Kidney tubule cell (primary cell): ENCODE results near the gene SRP19.
"Not testable (repeated sequence)": the region's sequence is repeated elsewhere in the genome, so short reads cannot be mapped to it uniquely, and the experiment has no call there.

Experiments used
- DNase-seq: peaks from one replicate; pipeline ENCODE4 v3.0.0-alpha.2; 2018; ENCODE audit warnings: low spot score

The SRP19 gene

GRCh38 chr5:112870966-112871365, 9.9 kb downstream of the SRP19 start:
- DNase-seq, result no peak

- no peak for DNase-seq
These were observed 15.3 kb downstream of the SRP19 start for GRCh38 chr5:112876362-112876761.

GRCh38 chr5:112878101-112878500, 17.0 kb downstream of the SRP19 start:
- no peak for DNase-seq

GRCh38 chr5:112878760-112879159, 17.7 kb downstream of the SRP19 start:
- peak; percentile 63 for DNase-seq

GRCh38 chr5:112880219-112880964, 19.3 kb downstream of the SRP19 start:
- no peak for DNase-seq

- no peak for DNase-seq
These were observed 22.1 kb downstream of the SRP19 start for GRCh38 chr5:112883192-112883591.

GRCh38 chr5:112885001-112885400, 23.9 kb downstream of the SRP19 start:
- DNase-seq, result no peak

- DNase-seq, result no peak
These were observed 25.9 kb downstream of the SRP19 start for GRCh38 chr5:112886975-112887374.

GRCh38 chr5:112892066-112892465, 31.0 kb downstream of the SRP19 start:
- not testable (repeated sequence) for DNase-seq

- no peak for DNase-seq
These were observed 31.7 kb downstream of the SRP19 start for GRCh38 chr5:112892776-112893175.

GRCh38 chr5:112895682-112896081, 34.6 kb downstream of the SRP19 start:
- no peak for DNase-seq

GRCh38 chr5:112902561-112902960, 41.5 kb downstream of the SRP19 start:
- DNase-seq, result no peak

GRCh38 chr5:112904996-112905395, 43.9 kb downstream of the SRP19 start:
- not testable (repeated sequence) for DNase-seq

GRCh38 chr5:112906637-112907036, 45.5 kb downstream of the SRP19 start:
- no peak for DNase-seq

- DNase-seq, result no peak
These were observed 46.1 kb downstream of the SRP19 start for GRCh38 chr5:112907166-112907631.

GRCh38 chr5:112908854-112909253, 47.8 kb downstream of the SRP19 start:
- DNase-seq, result peak; percentile 23

- no peak for DNase-seq
These were observed 49.4 kb downstream of the SRP19 start for GRCh38 chr5:112910529-112910928.

- peak; percentile 56 for DNase-seq
These were observed 53.5 kb downstream of the SRP19 start for GRCh38 chr5:112914584-112914983.

GRCh38 chr5:112915831-112916230, 54.7 kb downstream of the SRP19 start:
- no peak for DNase-seq

- no peak for DNase-seq
These were observed 56.4 kb downstream of the SRP19 start for GRCh38 chr5:112917453-112917995.

- no peak for DNase-seq
These were observed 57.0 kb downstream of the SRP19 start for GRCh38 chr5:112918136-112918535.

GRCh38 chr5:112918679-112919078, 57.6 kb downstream of the SRP19 start:
- peak; percentile 66 for DNase-seq
